ENCODE results near the gene ZDHHC22. TPM values are rescaled to one million over a fixed set of nuclear protein-coding genes. Genes with fewer than 3 reads are reported as not detected.
A peak's percentile ranks its signal among the peaks of the same experiment; 100 is the strongest.

ZDHHC22 gene
- total and polyA plus RNA-seq, 2 experiments from 2014 or later: 0.12 TPM; not detected in 1

GRCh38 chr14:77097006-77097699 lies 44.4 kb downstream of the ZDHHC22 start:
- no peaks in the 10 kb centered on the region for H3K9me3 ChIP-seq (ENCODE audit: low read depth)
- H3K36me3 ChIP-seq: no peaks in the 10 kb centered on the region
- no peak for DNase-seq (ENCODE audit: low read depth in 1 of 2, low spot score in 1 of 2)
- H3K4me1 ChIP-seq (ENCODE audit: low read depth): peaks cover 26% of the 10 kb centered on the region
- H3K4me3 ChIP-seq: peak overlapping the region; percentile 55
- TF ChIP-seq CTCF (IDR thresholded peaks at IDR 0.05; ENCODE audit: low read depth, low read length): no peak
- peak overlapping the region; percentile 98 for H3K27ac ChIP-seq
- no peaks in the 10 kb centered on the region for H3K27me3 ChIP-seq

GRCh38 chr14:77094672-77095284 lies 46.8 kb downstream of the ZDHHC22 start:
- no peaks in the 10 kb centered on the region for H3K27me3 ChIP-seq
- DNase-seq (ENCODE audit: low read depth in 1 of 2, low spot score in 1 of 2): peak; percentile 88 to 89

GRCh38 chr14:77092676-77093075 lies 48.9 kb downstream of the ZDHHC22 start:
- Histone ChIP-seq H3K9me3 (ENCODE audit: low read depth) (no peaks in the 10 kb centered on the region), H3K27me3 (no peaks in the 10 kb centered on the region), H3K27ac (no peak overlapping the region), H3K4me3 (no peak overlapping the region), H3K36me3 (no peaks in the 10 kb centered on the region), H3K4me1 (ENCODE audit: low read depth) (peaks cover 8% of the 10 kb centered on the region)
- DNase-seq (ENCODE audit: low read depth in 1 of 2, low spot score in 1 of 2): no peak
- no peak for TF ChIP-seq CTCF (IDR thresholded peaks at IDR 0.05; ENCODE audit: low read depth, low read length)

More at GRCh38 chr14:77094672-77095284, 46.8 kb downstream of the ZDHHC22 start:
- Histone ChIP-seq H3K36me3 (no peaks in the 10 kb centered on the region), H3K4me1 (ENCODE audit: low read depth) (peaks cover 19% of the 10 kb centered on the region), H3K4me3 (no peak overlapping the region), H3K9me3 (ENCODE audit: low read depth) (no peaks in the 10 kb centered on the region), H3K27ac (no peak overlapping the region)
- TF ChIP-seq CTCF (IDR thresholded peaks at IDR 0.05; ENCODE audit: low read depth, low read length): peak; percentile 86

GRCh38 chr14:77091518-77091917 lies 50.1 kb downstream of the ZDHHC22 start:
- no peak for TF ChIP-seq CTCF (IDR thresholded peaks at IDR 0.05; ENCODE audit: low read depth, low read length)
- no peak for DNase-seq (ENCODE audit: low read depth in 1 of 2, low spot score in 1 of 2)
- no peak overlapping the region for H3K27ac ChIP-seq
- peaks cover 4% of the 10 kb centered on the region for H3K4me1 ChIP-seq (ENCODE audit: low read depth)
- no peaks in the 10 kb centered on the region for H3K36me3 ChIP-seq
- no peak overlapping the region for H3K4me3 ChIP-seq
- no peaks in the 10 kb centered on the region for H3K9me3 ChIP-seq (ENCODE audit: low read depth)
- no peaks in the 10 kb centered on the region for H3K27me3 ChIP-seq

GRCh38 chr14:77088645-77089044 lies 52.9 kb downstream of the ZDHHC22 start:
- TF ChIP-seq CTCF (IDR thresholded peaks at IDR 0.05; ENCODE audit: low read depth, low read length): no peak
- Histone ChIP-seq H3K4me3 (no peak overlapping the region), H3K36me3 (no peaks in the 10 kb centered on the region), H3K4me1 (ENCODE audit: low read depth) (peaks cover 20% of the 10 kb centered on the region), H3K9me3 (ENCODE audit: low read depth) (no peaks in the 10 kb centered on the region), H3K27me3 (no peaks in the 10 kb centered on the region), H3K27ac (no peak overlapping the region)
- no peak for DNase-seq (ENCODE audit: low read depth in 1 of 2, low spot score in 1 of 2)

Data from cardiac muscle cell (in vitro differentiated cells and primary cell).